Stimulated activated CD8-positive, alpha-beta memory T cell treated with anti-CD3 and anti-CD28 coated beads, Interleukin-7, amount 100 ng/mL, for 4 hours (primary cell): Measurements from ENCODE around the gene BICC1.

Experiments
- DNase-seq, 2 donors: peaks; one replicate each; pipeline ENCODE4 v3.0.0-alpha.2; 2020; ENCODE audit warnings: low read depth in 2 of 2

Gene BICC1, protein sequence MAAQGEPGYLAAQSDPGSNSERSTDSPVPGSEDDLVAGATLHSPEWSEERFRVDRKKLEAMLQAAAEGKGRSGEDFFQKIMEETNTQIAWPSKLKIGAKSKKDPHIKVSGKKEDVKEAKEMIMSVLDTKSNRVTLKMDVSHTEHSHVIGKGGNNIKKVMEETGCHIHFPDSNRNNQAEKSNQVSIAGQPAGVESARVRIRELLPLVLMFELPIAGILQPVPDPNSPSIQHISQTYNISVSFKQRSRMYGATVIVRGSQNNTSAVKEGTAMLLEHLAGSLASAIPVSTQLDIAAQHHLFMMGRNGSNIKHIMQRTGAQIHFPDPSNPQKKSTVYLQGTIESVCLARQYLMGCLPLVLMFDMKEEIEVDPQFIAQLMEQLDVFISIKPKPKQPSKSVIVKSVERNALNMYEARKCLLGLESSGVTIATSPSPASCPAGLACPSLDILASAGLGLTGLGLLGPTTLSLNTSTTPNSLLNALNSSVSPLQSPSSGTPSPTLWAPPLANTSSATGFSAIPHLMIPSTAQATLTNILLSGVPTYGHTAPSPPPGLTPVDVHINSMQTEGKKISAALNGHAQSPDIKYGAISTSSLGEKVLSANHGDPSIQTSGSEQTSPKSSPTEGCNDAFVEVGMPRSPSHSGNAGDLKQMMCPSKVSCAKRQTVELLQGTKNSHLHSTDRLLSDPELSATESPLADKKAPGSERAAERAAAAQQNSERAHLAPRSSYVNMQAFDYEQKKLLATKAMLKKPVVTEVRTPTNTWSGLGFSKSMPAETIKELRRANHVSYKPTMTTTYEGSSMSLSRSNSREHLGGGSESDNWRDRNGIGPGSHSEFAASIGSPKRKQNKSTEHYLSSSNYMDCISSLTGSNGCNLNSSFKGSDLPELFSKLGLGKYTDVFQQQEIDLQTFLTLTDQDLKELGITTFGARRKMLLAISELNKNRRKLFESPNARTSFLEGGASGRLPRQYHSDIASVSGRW

GRCh38 chr10:58512491-58513187, at the start of gene BICC1:
BICC1 (plus strand) TSS chr10:58512872; CDS start chr10:58513144, 272 bp downstream.
- no peak for DNase-seq

GRCh38 chr10:58464956-58465355, 47.7 kb upstream of the BICC1 start:
- DNase-seq: no peak

GRCh38 chr10:58465629-58466028, 47.0 kb upstream of the BICC1 start:
- DNase-seq: no peak

DNA sequence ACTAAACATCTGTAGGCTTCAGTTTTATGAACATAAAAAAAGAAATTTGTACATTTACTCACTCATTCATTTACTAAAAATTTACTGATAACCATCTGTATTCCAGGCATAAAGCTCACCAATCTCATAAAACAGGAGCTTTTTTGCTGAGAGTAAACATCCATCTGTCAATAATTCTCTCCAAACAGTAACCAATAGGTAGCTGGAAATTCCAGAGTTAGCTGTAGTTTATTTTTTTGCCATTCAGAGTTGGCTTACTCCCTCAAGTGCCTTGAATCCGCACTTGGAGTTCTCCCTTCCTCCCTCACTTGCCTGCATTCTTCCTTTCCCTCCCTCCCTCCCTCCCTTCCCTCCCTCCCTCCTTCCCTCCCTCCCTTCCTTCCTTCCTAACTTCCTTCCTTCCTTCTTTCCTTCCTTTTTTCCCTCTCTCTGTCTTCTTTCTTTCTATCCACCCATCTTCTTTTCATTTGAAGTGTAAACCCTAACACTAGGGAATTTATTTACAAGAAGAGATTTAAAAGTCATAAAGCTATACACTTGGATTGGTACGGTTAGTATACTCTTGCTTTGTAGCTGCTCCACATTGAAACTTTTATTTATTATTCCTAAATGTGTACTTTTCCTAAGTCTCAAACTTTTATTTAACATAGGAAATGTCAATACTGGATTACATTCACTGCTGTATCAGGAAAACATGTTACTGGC, 44.6 kb upstream of the BICC1 start:
- DNase-seq: no peak

DNA sequence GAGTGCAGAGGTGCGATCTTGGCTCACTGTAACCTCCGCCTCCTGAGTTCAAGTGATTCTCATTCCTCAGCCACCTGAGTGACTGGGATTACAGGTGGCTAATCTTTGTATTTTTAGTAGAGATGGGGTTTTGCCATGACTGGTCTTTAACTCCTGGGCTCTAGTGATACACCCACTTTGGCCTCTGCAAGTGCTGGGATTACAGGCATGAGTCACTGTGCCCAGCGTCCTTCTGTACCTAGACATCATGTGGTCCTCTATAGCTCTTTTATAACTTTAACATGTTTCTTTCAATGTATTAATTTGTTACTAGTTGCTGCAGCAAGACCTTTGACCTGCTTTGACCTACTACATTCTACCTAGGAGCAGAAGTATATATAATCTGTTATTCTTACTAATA, 38.7 kb upstream of the BICC1 start:
- no peak for DNase-seq

DNA sequence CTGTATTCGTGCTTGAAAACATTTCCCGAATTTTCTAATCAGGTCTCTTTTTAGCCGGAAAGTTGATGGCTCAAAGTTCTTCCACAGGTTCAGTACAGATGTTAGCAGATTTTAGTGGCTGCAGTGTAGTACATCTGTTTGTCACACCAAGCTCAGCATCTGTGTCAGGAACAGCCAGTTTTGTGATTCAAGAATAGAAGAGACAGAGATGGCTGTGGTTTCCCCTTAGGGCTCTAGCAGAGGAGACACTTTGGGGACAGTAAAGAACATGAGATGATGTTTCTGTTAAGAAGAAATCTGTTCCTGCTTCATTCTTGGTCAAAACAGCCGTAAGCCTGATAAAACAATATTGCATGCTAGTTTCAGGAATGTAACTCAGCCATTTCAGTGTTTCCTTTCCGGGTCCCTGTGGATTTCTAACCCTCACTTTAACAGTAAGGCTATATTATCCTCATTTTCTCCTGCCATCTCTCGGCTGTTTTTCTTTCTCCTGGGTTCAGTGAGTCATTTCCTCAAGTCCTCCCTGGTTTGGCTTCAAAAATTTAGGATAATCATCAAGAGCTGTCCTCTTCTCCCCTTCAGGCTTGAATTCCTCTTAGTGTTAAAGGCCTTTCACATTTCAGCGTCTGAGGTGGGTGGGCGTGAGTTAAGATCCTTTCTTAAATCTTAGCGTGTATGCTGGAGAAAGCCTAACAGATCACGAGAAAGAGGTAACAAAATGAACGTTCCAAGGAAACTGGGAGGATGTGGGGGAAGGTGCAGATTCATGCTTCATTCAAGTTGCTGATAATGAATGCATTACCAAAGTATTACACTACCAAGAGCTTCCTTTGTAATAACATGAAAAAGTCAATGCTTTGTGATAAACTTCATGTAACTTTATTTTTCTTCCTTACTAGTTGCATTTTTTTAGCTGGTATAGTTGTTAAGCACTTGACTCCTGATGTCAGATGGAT, 37.1 kb upstream of the BICC1 start:
- no peak for DNase-seq

- no peak for DNase-seq
Observed at GRCh38 chr10:58477122-58477521, 35.5 kb upstream of the BICC1 start.

DNA sequence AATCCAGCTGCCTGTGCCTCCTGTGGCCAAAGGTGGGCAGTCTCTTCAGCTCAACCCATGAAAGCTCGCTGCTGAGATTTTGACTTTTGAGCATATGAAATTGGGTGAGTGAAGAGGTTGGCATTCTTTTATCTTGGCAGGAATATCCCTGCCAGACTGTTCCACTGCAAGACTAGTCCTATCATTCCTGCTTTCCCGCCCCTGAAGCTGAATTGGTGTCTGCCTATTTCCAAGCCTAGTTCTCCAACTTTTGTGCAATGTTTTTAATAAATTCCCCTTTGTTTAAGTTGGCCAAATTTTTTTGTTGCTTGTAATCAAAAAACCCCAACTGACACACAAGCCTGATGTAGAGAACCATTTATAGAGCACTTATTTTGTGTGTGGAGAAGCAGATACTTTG, 34.8 kb upstream of the BICC1 start:
- DNase-seq: no peak

DNA sequence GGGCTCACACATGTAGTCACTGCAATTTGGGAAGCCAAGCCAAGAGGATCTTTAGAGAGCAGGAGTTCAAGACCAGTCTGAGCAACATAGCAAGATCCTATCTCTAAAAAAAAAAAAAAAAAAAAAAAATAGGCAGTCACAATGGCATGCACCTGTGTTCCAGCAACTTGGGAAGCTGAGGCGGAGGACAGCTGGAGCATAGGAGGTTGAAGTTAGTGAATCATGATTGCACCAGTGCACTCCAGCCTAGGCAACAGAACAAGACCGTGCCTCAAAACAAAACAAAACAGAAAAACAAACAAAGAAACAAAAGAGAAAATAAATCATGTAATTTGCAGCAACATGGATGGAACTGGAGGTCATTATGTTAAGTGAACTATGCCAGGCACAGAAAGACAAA, 33.6 kb upstream of the BICC1 start:
- DNase-seq: no peak

DNA sequence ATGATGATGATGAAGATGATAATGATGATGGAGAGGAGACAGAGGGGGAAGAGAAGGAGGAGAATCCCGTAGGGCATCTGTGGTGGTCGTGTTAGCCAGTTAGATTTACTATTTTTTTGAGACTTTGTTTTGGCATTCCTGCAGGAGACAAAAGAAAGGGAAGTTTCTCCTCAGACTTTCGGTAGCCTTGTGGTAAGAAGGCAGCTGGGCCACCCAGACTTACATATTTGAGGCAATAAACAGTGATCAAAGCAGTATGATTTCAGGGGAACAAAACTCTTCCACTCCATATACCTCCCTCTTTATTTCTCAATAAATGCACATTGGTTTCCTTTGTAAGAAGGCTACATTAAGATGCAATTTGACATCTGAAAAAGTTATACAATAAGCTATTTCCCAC, 32.4 kb upstream of the BICC1 start:
- DNase-seq: no peak

DNA sequence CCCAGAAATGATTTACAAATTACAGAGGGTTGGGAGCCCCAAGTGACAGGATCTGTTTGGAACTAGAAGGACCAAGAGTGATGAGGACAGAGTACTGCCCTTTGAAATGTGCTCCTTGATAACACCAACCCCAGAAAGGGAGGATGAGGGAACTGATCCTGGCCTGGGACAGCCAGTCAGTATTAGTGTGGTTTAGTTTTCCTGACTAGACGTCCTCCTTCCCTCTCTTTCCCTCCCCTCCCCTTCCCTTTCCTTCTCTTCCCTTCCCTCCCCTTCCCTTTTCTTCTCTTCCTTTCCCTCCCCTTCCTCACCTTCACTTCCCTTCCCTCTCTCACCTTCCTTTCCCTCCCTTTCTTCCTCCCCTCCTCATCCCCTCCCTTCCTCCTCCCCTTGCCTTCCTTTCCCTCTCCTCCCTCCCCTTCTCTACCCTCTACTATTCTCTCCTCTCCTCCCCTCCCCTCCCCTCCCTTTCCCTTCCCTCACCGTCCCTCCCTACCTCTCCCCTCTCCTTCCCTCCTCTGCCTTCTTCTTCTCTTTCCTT, 31.0 kb upstream of the BICC1 start:
- DNase-seq: no peak

GRCh38 chr10:58486821-58487220, 25.9 kb upstream of the BICC1 start:
- DNase-seq: no peak

GRCh38 chr10:58488921-58489320, 23.8 kb upstream of the BICC1 start:
- DNase-seq: no peak

DNA sequence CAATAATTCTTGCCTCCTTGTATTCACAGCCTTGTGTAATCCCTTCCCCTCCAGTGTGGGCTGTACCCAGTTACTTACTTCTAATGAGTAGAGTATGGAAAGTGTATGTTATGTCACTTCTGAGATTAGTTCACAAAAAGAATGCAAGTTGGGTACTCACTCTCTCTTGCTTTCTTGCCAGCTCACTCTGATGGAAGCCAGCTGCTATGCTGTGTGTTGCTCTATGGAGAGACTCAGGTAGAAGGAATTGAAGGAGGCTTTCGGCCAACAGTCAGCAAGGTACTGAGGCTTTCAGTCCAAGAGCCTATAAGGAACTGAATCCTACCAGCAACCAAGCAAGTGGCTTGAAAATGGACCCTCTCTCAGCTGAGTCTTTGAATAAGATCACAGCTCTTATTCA, 9.7 kb upstream of the BICC1 start:
- no peak for DNase-seq

DNA sequence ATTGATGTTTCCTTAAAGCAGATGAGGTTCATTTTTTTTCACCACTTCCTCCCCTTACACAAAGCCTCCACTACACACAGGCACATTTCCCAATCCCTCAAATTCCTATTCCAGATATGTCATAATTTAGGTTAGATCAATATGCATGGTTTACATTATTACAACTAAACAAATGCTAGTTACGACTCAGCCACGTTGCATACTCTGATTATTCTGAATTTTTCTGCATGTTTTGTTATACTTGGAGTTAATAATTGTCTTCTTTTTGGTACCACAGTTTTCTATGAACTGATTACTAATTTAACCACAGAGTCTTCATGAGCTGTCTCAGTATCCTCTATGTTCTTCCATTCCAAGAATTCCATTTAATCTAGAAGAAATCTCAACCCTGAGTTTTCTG, 4.4 kb upstream of the BICC1 start:
- no peak for DNase-seq

DNA sequence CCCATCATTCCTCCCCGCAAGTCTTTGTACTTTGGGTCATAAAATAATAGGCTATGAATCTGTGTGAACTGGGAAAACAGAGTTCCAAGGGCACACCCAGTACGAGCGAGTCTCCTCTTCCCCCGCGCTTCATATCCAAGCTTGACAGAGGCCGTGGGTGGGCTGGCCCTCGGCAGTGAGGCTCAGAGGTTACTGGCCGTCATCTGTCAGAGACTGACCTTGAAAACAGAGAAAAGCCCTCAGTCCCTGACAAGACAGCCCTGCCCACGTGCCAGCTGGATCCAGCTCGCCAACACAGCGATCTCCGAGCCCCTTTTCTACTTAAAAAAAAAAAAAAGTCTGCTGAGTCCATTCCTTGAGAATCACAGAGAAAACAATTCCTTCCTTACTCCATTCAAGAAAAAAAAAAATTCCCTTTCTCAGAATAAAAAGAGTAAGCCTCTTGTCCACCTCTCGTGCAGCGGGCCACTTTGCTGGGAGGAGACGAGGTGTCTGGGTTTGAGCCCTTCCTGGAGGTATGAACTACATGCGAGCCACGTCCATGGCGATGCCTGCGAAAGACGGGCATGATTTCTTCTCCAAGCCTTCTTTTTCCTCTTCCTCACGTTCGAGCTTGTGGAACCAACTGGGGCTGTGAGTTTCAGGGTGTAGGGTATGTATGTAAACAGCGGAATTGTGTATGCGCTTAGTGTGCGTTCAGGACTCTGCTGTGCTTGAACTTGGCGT, 744 bp upstream of the BICC1 start:
- DNase-seq: no peak

DNA sequence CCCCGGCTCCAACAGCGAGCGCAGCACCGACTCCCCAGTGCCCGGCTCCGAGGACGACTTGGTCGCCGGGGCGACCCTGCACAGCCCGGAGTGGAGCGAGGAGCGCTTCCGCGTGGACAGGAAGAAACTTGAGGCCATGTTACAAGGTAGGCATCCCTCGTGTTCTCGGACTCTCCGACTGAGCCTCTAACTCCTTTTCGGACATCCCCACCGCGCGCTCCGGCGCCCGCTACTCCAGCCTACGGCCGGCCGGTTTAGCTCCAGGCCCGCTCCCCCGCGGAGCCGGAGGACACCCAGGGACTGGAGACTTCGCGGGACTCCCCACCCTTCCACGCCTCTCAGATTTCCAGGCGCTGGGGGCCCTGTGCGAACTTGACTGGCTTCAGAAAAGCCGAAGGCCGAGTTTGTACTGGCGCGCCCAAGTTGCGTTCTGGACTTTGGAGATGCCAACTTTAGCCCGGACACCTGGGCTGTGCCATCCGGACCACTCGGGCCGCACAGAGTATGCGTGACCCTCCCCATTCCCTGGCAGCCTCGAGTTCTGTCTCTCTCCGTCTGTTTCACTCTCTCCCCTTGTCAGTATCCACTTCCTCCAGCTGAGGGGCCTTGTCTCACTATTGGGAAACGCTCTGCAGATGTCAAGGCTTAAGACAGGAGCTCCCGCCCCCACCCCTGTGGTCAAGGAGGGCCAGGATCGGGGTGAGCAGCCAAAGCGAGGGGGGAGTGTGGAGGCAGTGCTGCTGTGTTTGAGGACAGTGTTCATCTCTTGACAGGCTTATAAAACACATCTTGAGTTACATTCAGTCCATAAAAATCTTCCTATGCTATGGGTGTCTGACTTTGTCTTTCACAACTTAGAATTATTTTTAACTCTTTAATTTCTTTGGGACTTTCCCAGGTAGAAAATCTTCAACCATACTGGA, 777 bp downstream of the BICC1 start:
- no peak for DNase-seq

DNA sequence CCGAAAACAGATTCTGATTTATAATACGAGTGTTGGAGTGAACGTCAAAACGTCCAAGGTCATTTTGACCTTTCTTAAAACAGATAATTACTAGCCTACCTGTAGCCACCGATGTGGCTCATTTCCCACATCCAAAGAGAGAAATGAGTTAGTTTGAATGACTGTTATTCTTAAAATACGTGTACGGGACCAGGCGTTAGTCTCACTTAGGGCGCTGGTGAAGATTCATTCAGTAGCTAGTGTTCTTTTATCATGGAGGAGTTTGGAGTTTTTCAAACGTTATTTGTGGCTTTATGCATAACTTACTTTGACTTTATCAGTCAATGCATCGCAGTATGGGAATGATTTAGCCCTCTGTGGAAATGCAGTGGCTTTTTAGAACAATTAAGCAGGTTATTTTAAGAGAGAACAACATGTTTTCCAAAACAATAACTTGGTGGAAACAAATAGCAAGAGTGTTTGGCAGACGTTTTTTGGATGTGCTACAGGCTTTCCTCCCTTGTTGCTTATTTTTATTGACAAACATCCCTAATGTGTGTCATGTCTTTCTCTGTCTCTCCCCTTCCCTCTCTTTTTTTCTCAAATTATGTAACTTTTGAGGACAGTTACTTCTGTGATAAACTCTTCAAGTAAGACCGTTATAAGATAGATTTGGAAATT, 1.6 kb downstream of the BICC1 start:
- DNase-seq: no peak
